HG03571 (cell line): Measurements from ENCODE around the gene ESR2.
"Not testable (repeated sequence)": the region's sequence is repeated elsewhere in the genome, so short reads cannot be mapped to it uniquely, and the experiment has no call there.

Source experiments
- ATAC-seq: cut with Tn5 transposase; IDR thresholded peaks from one replicate; pipeline ENCODE4 v1.9.1; 2021; ENCODE audit not compliant: unreplicated experiment

The ESR2 gene

GRCh38 chr14:64158608-64159007 is 135.6 kb downstream of the ESR2 start:
- ATAC-seq: no peak

- no peak for ATAC-seq
Measured at GRCh38 chr14:64149921-64150320, 144.2 kb downstream of the ESR2 start.

GRCh38 chr14:64147126-64147790 is 146.9 kb downstream of the ESR2 start:
- no peak for ATAC-seq

- no peak for ATAC-seq
Measured at GRCh38 chr14:64137657-64138290, 156.4 kb downstream of the ESR2 start.

- ATAC-seq: no peak
Measured at GRCh38 chr14:64126548-64126947, 167.6 kb downstream of the ESR2 start.

GRCh38 chr14:64125270-64125669 is 168.9 kb downstream of the ESR2 start:
- no peak for ATAC-seq

GRCh38 chr14:64123241-64123822 is 170.8 kb downstream of the ESR2 start:
- no peak for ATAC-seq

- ATAC-seq: no peak
Measured at GRCh38 chr14:64119980-64120379, 174.2 kb downstream of the ESR2 start.

GRCh38 chr14:64119500-64119899 is 174.7 kb downstream of the ESR2 start:
- ATAC-seq: no peak

GRCh38 chr14:64118892-64119291 is 175.3 kb downstream of the ESR2 start:
- ATAC-seq: no peak

GRCh38 chr14:64118403-64118742 is 175.8 kb downstream of the ESR2 start:
- not testable (repeated sequence) for ATAC-seq

- no peak for ATAC-seq
Measured at GRCh38 chr14:64117671-64118402, 176.3 kb downstream of the ESR2 start.

GRCh38 chr14:64115401-64115800 is 178.8 kb downstream of the ESR2 start:
- no peak for ATAC-seq

- no peak for ATAC-seq
Measured at GRCh38 chr14:64114796-64115195, 179.4 kb downstream of the ESR2 start.

GRCh38 chr14:64114166-64114565 is 180.0 kb downstream of the ESR2 start:
- ATAC-seq: no peak

- ATAC-seq: no peak
Measured at GRCh38 chr14:64112867-64113678, 181.1 kb downstream of the ESR2 start.

- ATAC-seq: no peak
Measured at GRCh38 chr14:64110802-64111201, 183.4 kb downstream of the ESR2 start.

GRCh38 chr14:64109819-64110554 is 184.2 kb downstream of the ESR2 start:
- no peak for ATAC-seq

GRCh38 chr14:64107438-64107837 is 186.7 kb downstream of the ESR2 start:
- ATAC-seq: no peak

- no peak for ATAC-seq
Measured at GRCh38 chr14:64098120-64098519, 196.1 kb downstream of the ESR2 start.
